HepG2 (cell line): Measurements from ENCODE around the gene PRPSAP1. TPM values are rescaled to one million over a fixed set of nuclear protein-coding genes. Genes with fewer than 3 reads are reported as not detected.

Experiments
- AGO1 ChIP-seq: fragments of 200-400 bp; formaldehyde crosslinking; IDR thresholded peaks from 2 replicates; pipeline ENCODE4 v1.6.1; 2017; ENCODE audit warnings: mild to moderate bottlenecking, low read depth, low read length, moderate library complexity; ENCODE audit not compliant: poor library complexity, severe bottlenecking
- ATF7 ChIP-seq, 2 experiments: fragments of 450-650 bp in 1 of 2; sonication (generic) in 1 of 2; formaldehyde crosslinking in 1 of 2; IDR thresholded peaks; 2 replicates each; pipeline versions ENCODE4 v1.4.0 to v1.6.1; 2016 to 2020; ENCODE audit warnings: antibody characterized with exemption in 1 of 2, mild to moderate bottlenecking in 1 of 2, missing genetic modification reagents in 1 of 2
- EHMT2 ChIP-seq: fragments of 200-600 bp; sonication (generic); IDR thresholded peaks from 2 replicates; pipeline ENCODE4 v1.7.0; 2017; ENCODE audit warnings: antibody characterized with exemption, low read depth, low read length, borderline replicate concordance
- HNRNPK ChIP-seq: fragments of 200-400 bp; formaldehyde crosslinking; IDR thresholded peaks from 2 replicates; pipeline ENCODE4 v1.6.1; 2018; ENCODE audit warnings: low read length, low read depth, moderate library complexity, mild to moderate bottlenecking; ENCODE audit not compliant: poor library complexity, severe bottlenecking
- KLF13 ChIP-seq: sonication (generic); formaldehyde crosslinking; IDR thresholded peaks from 2 replicates; pipeline ENCODE4 v1.4.0; 2020; ENCODE audit warnings: mild to moderate bottlenecking, missing genetic modification reagents
- POLR2AphosphoS2 ChIP-seq: IDR thresholded peaks from 2 replicates; pipeline ENCODE4 v1.6.1; 2011; ENCODE audit warnings: low read depth, low read length, improper control_type of control experiment
- SAFB2 ChIP-seq: sonication (generic); formaldehyde crosslinking; IDR thresholded peaks from 2 replicates; pipeline ENCODE4 v1.5.1; 2020; ENCODE audit warnings: missing genetic modification reagents, low read depth, mild to moderate bottlenecking, borderline replicate concordance
- SIX1 ChIP-seq: sonication (generic); formaldehyde crosslinking; IDR thresholded peaks from 2 replicates; pipeline ENCODE4 v1.4.0; 2020; ENCODE audit warnings: missing genetic modification reagents, borderline replicate concordance
- ZNF235 ChIP-seq: sonication (generic); formaldehyde crosslinking; IDR thresholded peaks from 2 replicates; pipeline ENCODE4 v1.8.1; 2023; ENCODE audit warnings: mild to moderate bottlenecking, missing genetic modification reagents, borderline replicate concordance
- ZNF777 ChIP-seq: sonication (generic); formaldehyde crosslinking; IDR thresholded peaks from 2 replicates; pipeline ENCODE4 v1.4.0; 2020; ENCODE audit warnings: missing genetic modification reagents
- polyA plus RNA-seq, 8 experiments: library from polyadenylated mRNA; depleted of rRNA in 3 of 8; stranded (reverse) in 7 of 8; unstranded in 1 of 8; fragments of >200 nt; fragmentation: Illumina TruSeq in 4 of 8; extraction: Trizol in 4 of 8; gene quantifications; 2 replicates each; pipeline versions ENCODE4 v1.2.1 to v1.2.3, GENCODE V29; 2011 to 2016; ENCODE audit warnings: low read depth in 4 of 8, missing spikeins in 1 of 8, mixed read lengths in 1 of 8; ENCODE audit not compliant: insufficient read depth in 1 of 8
- total RNA-seq, 5 experiments: library from RNA; depleted of rRNA; stranded (reverse); fragments of >200 nt; fragmentation: Illumina TruSeq; extraction: Trizol; gene quantifications; 2 replicates each; pipeline ENCODE4 v1.2.3, GENCODE V29; 2016; ENCODE audit warnings: low read depth in 1 of 5
- TF ChIP-seq, protein P1 (sequence below): sonication (generic); formaldehyde crosslinking; IDR thresholded peaks from 2 replicates; pipeline ENCODE4 v1.5.0; 2020; ENCODE audit warnings: missing genetic modification reagents, mild to moderate bottlenecking, borderline replicate concordance

PRPSAP1 gene
- total and polyA plus RNA-seq, 2 of the 13 experiments (the other 11 are each of a cell fraction or from before 2014, with no cell fraction given): 91.1 to 314 TPM

DNA sequence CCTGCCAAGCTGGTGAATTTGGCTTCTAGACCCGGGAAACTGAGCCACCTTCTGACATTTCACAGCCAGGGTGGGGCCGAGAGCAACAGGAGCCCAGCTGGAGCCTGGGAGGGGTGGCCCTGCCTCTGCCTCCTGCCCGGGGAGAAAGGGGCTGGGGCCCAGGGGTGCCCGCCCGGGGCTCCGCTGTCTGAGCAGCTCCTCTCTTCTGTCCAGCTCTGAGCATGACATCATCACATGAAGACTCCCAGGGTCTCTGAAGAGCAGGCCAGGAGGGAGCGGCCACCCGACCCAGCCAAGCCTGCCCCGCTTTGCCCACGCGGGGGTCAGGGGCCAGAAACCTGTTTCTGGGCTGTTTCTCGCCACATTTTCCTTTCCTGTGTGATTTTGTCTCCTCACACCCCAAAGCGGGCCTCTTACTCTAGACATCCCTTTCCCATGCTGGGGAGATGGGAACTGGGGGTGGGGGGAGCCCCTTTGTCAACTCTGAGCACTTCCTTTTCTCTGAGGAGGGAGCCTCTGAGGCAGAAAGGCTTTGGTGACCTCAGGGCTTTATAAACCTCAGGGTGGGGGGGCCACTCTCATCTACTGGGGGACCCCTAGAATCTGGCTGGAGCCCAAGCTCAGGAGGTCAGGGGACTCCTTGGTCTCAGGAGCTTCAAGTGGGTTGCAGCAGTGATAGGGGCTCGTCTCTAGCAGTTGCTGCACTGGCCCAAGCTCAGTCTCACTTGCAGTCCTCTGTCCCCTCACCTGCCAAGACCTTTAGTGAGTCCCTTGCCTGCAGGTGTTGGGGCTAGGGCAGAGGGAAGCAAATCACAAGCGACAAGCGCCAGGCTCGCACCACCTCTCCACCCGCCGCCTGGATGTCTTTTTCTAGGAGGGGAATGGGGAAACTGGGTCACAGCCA lies 80.9 kb downstream of the PRPSAP1 start (continued):
- TF ChIP-seq ZNF235 (CRISPR knock-in tag) (no peak), ATF7 (IDR thresholded peaks at IDR 0.05) (peak; percentile 71; the same call in 1 of the 2 replicates), ATF7 (CRISPR knock-in tag; IDR thresholded peaks at IDR 0.05) (no peak), KLF13 (CRISPR knock-in tag) (no peak), ZNF777 (CRISPR knock-in tag) (no peak), EHMT2 (no peak), AGO1 (peak; percentile 28), POLR2AphosphoS2 (0 out of 2 replicates have a peak, but pooled peaks have one; percentile 28), HNRNPK (peak; percentile 1), SIX1 (CRISPR knock-in tag) (no peak), SAFB2 (CRISPR knock-in tag) (no peak)
- TF ChIP-seq, protein P1, sequence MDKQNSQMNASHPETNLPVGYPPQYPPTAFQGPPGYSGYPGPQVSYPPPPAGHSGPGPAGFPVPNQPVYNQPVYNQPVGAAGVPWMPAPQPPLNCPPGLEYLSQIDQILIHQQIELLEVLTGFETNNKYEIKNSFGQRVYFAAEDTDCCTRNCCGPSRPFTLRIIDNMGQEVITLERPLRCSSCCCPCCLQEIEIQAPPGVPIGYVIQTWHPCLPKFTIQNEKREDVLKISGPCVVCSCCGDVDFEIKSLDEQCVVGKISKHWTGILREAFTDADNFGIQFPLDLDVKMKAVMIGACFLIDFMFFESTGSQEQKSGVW (CRISPR knock-in tag): no peak
